Esophagus squamous epithelium (tissue), 5 donors: ENCODE measurements around the gene TOB1. TPM values are rescaled to one million over a fixed set of nuclear protein-coding genes. Genes with fewer than 3 reads are reported as not detected.

Source experiments
- DNase-seq: peaks from one replicate; lab custom pipeline; 2025; lab: John Stamatoyannopoulos, UW
- H3K27ac ChIP-seq, 4 donors: fragments of 200-600 bp; sonication (generic); one replicate each; pipeline ENCODE4 v1.5.1; 2016 to 2019; ENCODE audit warnings: mild to moderate bottlenecking in 1 of 4
- H3K27me3 ChIP-seq, 4 donors: fragments of 200-600 bp; sonication (generic); 1 replicate in 3 of 4; 2 replicates in 1 of 4; pipeline versions ENCODE4 v1.5.1 to v1.6.0; 2017 to 2021; ENCODE audit warnings: antibody characterized with exemption in 1 of 4
- H3K36me3 ChIP-seq, 3 donors: fragments of 200-600 bp; sonication (generic); one replicate each; pipeline ENCODE4 v1.5.1; 2016 to 2019
- H3K4me1 ChIP-seq, 3 donors: fragments of 200-600 bp; sonication (generic); one replicate each; pipeline ENCODE4 v1.5.1; 2017 to 2019
- H3K4me3 ChIP-seq, 4 donors: fragments of 200-600 bp; sonication (generic); 1 replicate in 3 of 4; 2 replicates in 1 of 4; pipeline ENCODE4 v1.5.1; 2016 to 2019; ENCODE audit warnings: mild to moderate bottlenecking in 2 of 4, moderate library complexity in 1 of 4
- H3K9me3 ChIP-seq, 3 donors: fragments of 200-600 bp; sonication (generic); one replicate each; pipeline ENCODE4 v1.5.1; 2016 to 2019
- CTCF ChIP-seq, 6 experiments: fragments of 450-650 bp in 4 of 6; fragments of 200-600 bp in 2 of 6; sonication (generic) in 2 of 6; IDR thresholded peaks; one replicate each; pipeline ENCODE4 v1.5.1; 2016 to 2019; ENCODE audit warnings: antibody characterized with exemption in 6 of 6, mild to moderate bottlenecking in 4 of 6, moderate library complexity in 4 of 6
- POLR2A ChIP-seq, 4 donors: fragments of 450-650 bp; IDR thresholded peaks; one replicate each; pipeline ENCODE4 v1.6.1; 2017; ENCODE audit warnings: antibody characterized with exemption in 4 of 4, mild to moderate bottlenecking in 4 of 4, moderate library complexity in 3 of 4
- WGBS, 2 donors: methylation state at CpG; one replicate each; pipeline ENCODE4 v1.1.5; 2018; 5-methylcytosine and 5-hydroxymethylcytosine counted together
- intact Hi-C: fragments of 100-400 bp; cut with DNase I; formaldehyde crosslinking; loops from one replicate; pipeline ENCODE4 v1.15.0; 2022
- total RNA-seq, 4 donors: library from RNA; depleted of rRNA; stranded (reverse); fragments of >200 nt; gene quantifications; one replicate each; pipeline ENCODE4 v1.1.0, GENCODE V29; 2016
- donor health status: DM: yes; HTN: yes; CAD: no.

TOB1 gene
- total RNA-seq, 4 donors from 2014 or later = 21.5 to 35.9 (median 31.1) TPM

- no peaks in the 10 kb centered on the region for H3K9me3 ChIP-seq
- no peak overlapping the region for H3K4me3 ChIP-seq
- TF ChIP-seq CTCF (IDR thresholded peaks at IDR 0.05) (no peak), POLR2A (IDR thresholded peaks at IDR 0.05) (no peak)
- intact Hi-C loops = no loop called here
- H3K27ac ChIP-seq = no peak overlapping the region
- no peaks in the 10 kb centered on the region for H3K27me3 ChIP-seq
- no peaks in the 10 kb centered on the region for H3K36me3 ChIP-seq
- peaks cover 0 to 20% (median 0%) of the 10 kb centered on the region in 3 donors for H3K4me1 ChIP-seq
- no peak for DNase-seq
- WGBS, 2 donors = 77 to 82% methylated on average over 5 to 6 of the region's 6 CpGs
Measured at GRCh38 chr17:50828508-50829170, 37.5 kb downstream of the TOB1 start.

- no peak for DNase-seq
- Histone ChIP-seq H3K27me3 (no peaks in the 10 kb centered on the region), H3K36me3 (no peaks in the 10 kb centered on the region), H3K4me3 (no peak overlapping the region), H3K4me1 (peaks cover 0 to 1% (median 0%) of the 10 kb centered on the region in 3 donors), H3K9me3 (no peaks in the 10 kb centered on the region), H3K27ac (no peak overlapping the region)
- TF ChIP-seq CTCF (IDR thresholded peaks at IDR 0.05) = no peak
- TF ChIP-seq POLR2A (IDR thresholded peaks at IDR 0.05) = no peak
- intact Hi-C loops = no loop called here
Measured at GRCh38 chr17:50825188-50825587, 41.0 kb downstream of the TOB1 start.

GRCh38 chr17:50824429-50824828, 41.7 kb downstream of the TOB1 start:
- Histone ChIP-seq H3K36me3 (no peaks in the 10 kb centered on the region), H3K4me1 (no peaks in the 10 kb centered on the region), H3K27me3 (no peaks in the 10 kb centered on the region), H3K27ac (no peak overlapping the region), H3K4me3 (no peak overlapping the region), H3K9me3 (no peaks in the 10 kb centered on the region)
- 91 to 95% methylated on average over 2 of the region's 2 CpGs for WGBS, 2 donors
- no peak for TF ChIP-seq POLR2A (IDR thresholded peaks at IDR 0.05)
- no peak for DNase-seq
- intact Hi-C loops = no loop called here

GRCh38 chr17:50822550-50822949, 43.6 kb downstream of the TOB1 start:
- no peak overlapping the region for H3K27ac ChIP-seq
- no peaks in the 10 kb centered on the region for H3K36me3 ChIP-seq
- no peak for TF ChIP-seq CTCF (IDR thresholded peaks at IDR 0.05)
- H3K4me1 ChIP-seq = peaks cover 0 to 10% (median 4%) of the 10 kb centered on the region in 3 donors
- 80 to 95% methylated on average over 2 of the region's 2 CpGs for WGBS, 2 donors
- DNase-seq = no peak
- intact Hi-C loops = no loop called here
- H3K27me3 ChIP-seq = peaks cover 0 to 5% (median 0%) of the 10 kb centered on the region in 4 donors
- no peaks in the 10 kb centered on the region for H3K9me3 ChIP-seq
- no peak overlapping the region for H3K4me3 ChIP-seq

GRCh38 chr17:50820651-50821050, 45.5 kb downstream of the TOB1 start:
- H3K4me1 ChIP-seq = peaks cover 0 to 17% (median 9%) of the 10 kb centered on the region in 3 donors
- no peak for DNase-seq
- H3K4me3 ChIP-seq = no peak overlapping the region
- H3K27me3 ChIP-seq = peaks cover 0 to 12% (median 0%) of the 10 kb centered on the region in 4 donors
- H3K36me3 ChIP-seq = no peaks in the 10 kb centered on the region
- 78 to 81% methylated on average over 3 to 8 of the region's 10 CpGs for WGBS, 2 donors
- no peak overlapping the region for H3K27ac ChIP-seq
- intact Hi-C loops = no loop called here
- no peaks in the 10 kb centered on the region for H3K9me3 ChIP-seq
- TF ChIP-seq CTCF (IDR thresholded peaks at IDR 0.05) (no peak), POLR2A (IDR thresholded peaks at IDR 0.05) (no peak)
